ENCODE data around the gene ARPC1B. TPM values are rescaled to one million over a fixed set of nuclear protein-coding genes. Genes with fewer than 3 reads are reported as not detected.

ARPC1B gene
- total RNA-seq, 1 donor from 2014 or later: 9.5 TPM

DNA sequence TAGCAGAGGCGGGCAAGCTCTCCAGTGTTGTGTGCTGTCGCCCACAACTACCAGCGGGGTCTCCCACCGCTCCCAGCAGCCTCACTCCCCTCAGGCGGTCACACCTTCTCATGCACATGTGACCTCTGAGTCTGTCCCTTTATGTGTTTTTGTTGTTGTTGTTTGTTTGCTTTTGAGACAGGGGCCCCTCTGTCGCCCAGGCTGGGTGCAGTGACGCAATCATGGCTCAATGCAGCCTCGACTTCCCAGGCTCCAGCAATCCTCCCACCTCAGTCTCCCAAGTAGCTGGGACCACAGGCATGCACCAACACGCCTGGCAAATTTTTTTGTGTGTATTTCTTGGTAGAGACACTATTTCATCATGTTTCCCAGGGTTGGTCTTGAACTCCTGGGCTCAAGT lies 65.7 kb downstream of the ARPC1B start:
- peaks cover 6% of the 10 kb centered on the region for H3K9me3 Mint-ChIP-seq (ENCODE audit: unreplicated experiment)
- H3K27ac Mint-ChIP-seq (ENCODE audit: unreplicated experiment): no peak overlapping the region
- peaks cover 10% of the 10 kb centered on the region for H3K4me1 Mint-ChIP-seq (ENCODE audit: low read depth, unreplicated experiment)
- peaks cover 8% of the 10 kb centered on the region for H3K27me3 Mint-ChIP-seq (ENCODE audit: unreplicated experiment)
- no peaks in the 10 kb centered on the region for H3K36me3 Mint-ChIP-seq (ENCODE audit: unreplicated experiment)
- no peak for DNase-seq
- peak overlapping the region; percentile 99 for H3K4me3 Mint-ChIP-seq (ENCODE audit: unreplicated experiment)
- TF ChIP-seq, protein P1, sequence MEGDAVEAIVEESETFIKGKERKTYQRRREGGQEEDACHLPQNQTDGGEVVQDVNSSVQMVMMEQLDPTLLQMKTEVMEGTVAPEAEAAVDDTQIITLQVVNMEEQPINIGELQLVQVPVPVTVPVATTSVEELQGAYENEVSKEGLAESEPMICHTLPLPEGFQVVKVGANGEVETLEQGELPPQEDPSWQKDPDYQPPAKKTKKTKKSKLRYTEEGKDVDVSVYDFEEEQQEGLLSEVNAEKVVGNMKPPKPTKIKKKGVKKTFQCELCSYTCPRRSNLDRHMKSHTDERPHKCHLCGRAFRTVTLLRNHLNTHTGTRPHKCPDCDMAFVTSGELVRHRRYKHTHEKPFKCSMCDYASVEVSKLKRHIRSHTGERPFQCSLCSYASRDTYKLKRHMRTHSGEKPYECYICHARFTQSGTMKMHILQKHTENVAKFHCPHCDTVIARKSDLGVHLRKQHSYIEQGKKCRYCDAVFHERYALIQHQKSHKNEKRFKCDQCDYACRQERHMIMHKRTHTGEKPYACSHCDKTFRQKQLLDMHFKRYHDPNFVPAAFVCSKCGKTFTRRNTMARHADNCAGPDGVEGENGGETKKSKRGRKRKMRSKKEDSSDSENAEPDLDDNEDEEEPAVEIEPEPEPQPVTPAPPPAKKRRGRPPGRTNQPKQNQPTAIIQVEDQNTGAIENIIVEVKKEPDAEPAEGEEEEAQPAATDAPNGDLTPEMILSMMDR (IDR thresholded peaks at IDR 0.05; ENCODE audit: partially characterized antibody, unreplicated experiment): no peak

Other genes starting within 250 kb of the ARPC1B start
- gene SMURF1, start 230.6 kb upstream of the ARPC1B start, total RNA-seq (ENCODE audit: unreplicated experiment): 23.1 TPM
- gene KPNA7, start 166.6 kb upstream of the ARPC1B start, total RNA-seq (ENCODE audit: unreplicated experiment): not detected
- not detected for gene MYH16, start 101.9 kb upstream of the ARPC1B start, total RNA-seq (ENCODE audit: unreplicated experiment)
- gene ARPC1A, start 48.8 kb upstream of the ARPC1B start, total RNA-seq (ENCODE audit: unreplicated experiment): 173 TPM
- 134 TPM for gene PDAP1, start 33.9 kb downstream of the ARPC1B start, total RNA-seq (ENCODE audit: unreplicated experiment)
- 73.9 TPM for gene BUD31, start 34.2 kb downstream of the ARPC1B start, total RNA-seq (ENCODE audit: unreplicated experiment)
- 5.5 TPM for gene PTCD1, start 64.1 kb downstream of the ARPC1B start, total RNA-seq (ENCODE audit: unreplicated experiment)
- 106 TPM for gene CPSF4, start 64.2 kb downstream of the ARPC1B start, total RNA-seq (ENCODE audit: unreplicated experiment)
- 291 TPM for gene ATP5MF, start 91.4 kb downstream of the ARPC1B start, total RNA-seq (ENCODE audit: unreplicated experiment)
- 19.5 TPM for gene ZNF789, start 98.2 kb downstream of the ARPC1B start, total RNA-seq (ENCODE audit: unreplicated experiment)
- gene ZNF394, start 125.6 kb downstream of the ARPC1B start, total RNA-seq (ENCODE audit: unreplicated experiment): 19.9 TPM
- 18.7 TPM for gene ZKSCAN5, start 129.9 kb downstream of the ARPC1B start, total RNA-seq (ENCODE audit: unreplicated experiment)
- gene FAM200A, start 177.4 kb downstream of the ARPC1B start, total RNA-seq (ENCODE audit: unreplicated experiment): 8.1 TPM
- gene ZNF655, start 183.9 kb downstream of the ARPC1B start, total RNA-seq (ENCODE audit: unreplicated experiment): 74.0 TPM
- gene TMEM225B, start 223.5 kb downstream of the ARPC1B start, total RNA-seq (ENCODE audit: unreplicated experiment): 0.66 TPM
- 26.6 TPM for gene ZSCAN25, start 242.2 kb downstream of the ARPC1B start, total RNA-seq (ENCODE audit: unreplicated experiment)